Lung (tissue), 12 donors: ENCODE measurements around the gene SH3PXD2B. TPM values are rescaled to one million over a fixed set of nuclear protein-coding genes. Genes with fewer than 3 reads are reported as not detected.

Source experiments
- ATAC-seq: fragments of 200-7000 bp; cut with Tn5 transposase; one replicate; pipeline ENCODE4 v1.9.1; 2020; ENCODE audit warnings: moderate number of reproducible peaks; ENCODE audit not compliant: insufficient read depth, low FRiP score
- DNase-seq, 3 donors: peaks; one replicate each; pipeline ENCODE4 v3.0.0-alpha.2; 2013 to 2017
- H3K27ac ChIP-seq, 2 donors: one replicate each; pipeline ENCODE4 v1.5.1; 2013; ENCODE audit warnings: mild to moderate bottlenecking in 2 of 2, moderate library complexity in 2 of 2, control low read depth in 1 of 2, inconsistent platforms in 1 of 2, low read depth in 1 of 2, low read length in 1 of 2
- H3K27me3 ChIP-seq, 3 donors: one replicate each; pipeline ENCODE4 v1.5.1; 2013; ENCODE audit warnings: low read length in 2 of 3; ENCODE audit not compliant: control insufficient read depth in 3 of 3, insufficient read depth in 3 of 3
- H3K36me3 ChIP-seq, 4 donors: one replicate each; pipeline ENCODE4 v1.5.1; 2013; ENCODE audit warnings: low read length in 4 of 4, mild to moderate bottlenecking in 1 of 4, moderate library complexity in 1 of 4; ENCODE audit not compliant: control insufficient read depth in 4 of 4, insufficient read depth in 4 of 4
- H3K4me1 ChIP-seq, 5 donors: one replicate each; pipeline ENCODE4 v1.5.1; 2013; ENCODE audit warnings: low read length in 5 of 5, mild to moderate bottlenecking in 2 of 5, moderate library complexity in 1 of 5; ENCODE audit not compliant: control insufficient read depth in 5 of 5, insufficient read depth in 5 of 5
- H3K4me3 ChIP-seq: one replicate; pipeline ENCODE4 v1.5.1; 2013; ENCODE audit warnings: mild to moderate bottlenecking, control low read depth, moderate library complexity
- H3K9ac ChIP-seq, 2 donors: one replicate each; pipeline ENCODE4 v1.5.1; 2013; ENCODE audit warnings: low read length in 2 of 2, control low read depth in 1 of 2; ENCODE audit not compliant: insufficient read depth in 1 of 2
- H3K9me3 ChIP-seq, 4 donors: one replicate each; pipeline ENCODE4 v1.5.1; 2013; ENCODE audit warnings: low read length in 3 of 4, mild to moderate bottlenecking in 1 of 4, moderate library complexity in 1 of 4; ENCODE audit not compliant: control insufficient read depth in 4 of 4, insufficient read depth in 3 of 4
- CTCF ChIP-seq: IDR thresholded peaks from 2 replicates; pipeline ENCODE4 v1.5.1; 2012; ENCODE audit warnings: mild to moderate bottlenecking; ENCODE audit errors: control extremely low read depth, extremely low read depth
- WGBS, 2 donors: extraction: QIAGEN DNeasy Blood & Tissue Kit; methylation state at CpG; one replicate each; pipeline ENCODE4 v1.1.7; 2013; 5-methylcytosine and 5-hydroxymethylcytosine counted together
- polyA plus RNA-seq, 2 donors: library from polyadenylated mRNA; stranded (reverse); fragments of 200-250 nt; gene quantifications; one replicate each; pipeline ENCODE4 v1.2.1, GENCODE V29; 2013
- total RNA-seq, 2 donors: library from RNA; depleted of rRNA in 1 of 2; stranded (reverse); fragments of >200 nt in 1 of 2; gene quantifications; one replicate each; pipeline ENCODE4 v1.2.1, GENCODE V29; 2014 to 2021
- donor health status: control.
- donor health status: control.
- donor health status: Bipolar disorder and iron deficiency.
- donor health status: healthy.
- donor health status: DM: yes; HTN: yes; CAD: no.

Gene SH3PXD2B
- total and polyA plus RNA-seq, 4 donors = 8.0 to 56.0 (median 21.4) TPM

- H3K27ac ChIP-seq = no peak overlapping the region
- DNase-seq = no peak
- no peak for ATAC-seq
- no peaks in the 10 kb centered on the region for H3K27me3 ChIP-seq
- H3K4me1 ChIP-seq = peaks cover 0 to 1% (median 0%) of the 10 kb centered on the region in 5 donors
- H3K9me3 ChIP-seq = no peaks in the 10 kb centered on the region
- no peak overlapping the region for H3K4me3 ChIP-seq
- H3K36me3 ChIP-seq = no peaks in the 10 kb centered on the region
- 66 to 84% methylated on average over 7 of the region's 7 CpGs for WGBS, 2 donors
- TF ChIP-seq CTCF = no peak
- H3K9ac ChIP-seq = no peak overlapping the region
These were observed 15.4 kb upstream of the SH3PXD2B start for GRCh38 chr5:172469697-172470096.

GRCh38 chr5:172466062-172466461 is 11.7 kb upstream of the SH3PXD2B start:
- peaks cover 0 to 2% (median 0%) of the 10 kb centered on the region in 4 donors for H3K9me3 ChIP-seq
- TF ChIP-seq CTCF = no peak
- no peak overlapping the region for H3K27ac ChIP-seq
- no peaks in the 10 kb centered on the region for H3K27me3 ChIP-seq
- H3K4me1 ChIP-seq = peaks cover 0 to 3% (median 0%) of the 10 kb centered on the region in 5 donors
- DNase-seq = no peak
- ATAC-seq = no peak
- no peak overlapping the region for H3K9ac ChIP-seq
- 76 to 95% methylated on average over 7 of the region's 7 CpGs for WGBS, 2 donors
- H3K36me3 ChIP-seq = no peaks in the 10 kb centered on the region
- H3K4me3 ChIP-seq = no peak overlapping the region

- DNase-seq = no peak
These were observed 8.7 kb upstream of the SH3PXD2B start for GRCh38 chr5:172463031-172463430.

More at GRCh38 chr5:172463031-172463430, 8.7 kb upstream of the SH3PXD2B start:
- Histone ChIP-seq H3K4me3 (no peak overlapping the region), H3K9me3 (peaks cover 0 to 2% (median 0%) of the 10 kb centered on the region in 4 donors), H3K36me3 (no peaks in the 10 kb centered on the region), H3K27me3 (no peaks in the 10 kb centered on the region), H3K4me1 (peaks cover 0 to 4% (median 2%) of the 10 kb centered on the region in 5 donors), H3K27ac (no peak overlapping the region), H3K9ac (no peak overlapping the region)
- 90 to 94% methylated on average over 9 of the region's 9 CpGs for WGBS, 2 donors
- ATAC-seq = no peak
- TF ChIP-seq CTCF = no peak
